ENCODE measurements around the gene MX2.

DNA sequence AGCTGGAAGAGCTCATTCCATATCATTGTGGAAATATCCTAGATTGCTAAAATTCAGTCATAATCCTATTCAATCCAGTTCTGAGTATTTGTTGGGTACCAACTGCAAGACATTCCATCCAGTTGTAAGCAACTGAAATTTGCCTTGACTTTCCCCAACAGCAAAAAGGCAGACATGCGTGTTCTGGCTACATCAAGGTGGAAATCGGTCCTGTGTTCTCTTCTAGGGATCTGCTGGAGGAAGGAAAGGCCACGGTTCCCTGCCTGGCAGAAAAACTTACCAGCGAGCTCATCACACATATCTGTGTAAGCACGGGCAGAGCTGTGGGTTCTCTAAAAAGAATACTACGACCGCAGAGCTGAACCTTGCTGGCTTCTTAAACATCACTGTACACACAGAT lies 81.7 kb downstream of the MX2 start:
- TF ChIP-seq TCF12 (IDR thresholded peaks at IDR 0.05; ENCODE audit: low read depth) = no peak
- TF ChIP-seq FOXM1 (IDR thresholded peaks at IDR 0.05; ENCODE audit: borderline replicate concordance, low read depth) = no peak
- TF ChIP-seq CEBPB (IDR thresholded peaks at IDR 0.05) = no peak
- TF ChIP-seq, protein P1, sequence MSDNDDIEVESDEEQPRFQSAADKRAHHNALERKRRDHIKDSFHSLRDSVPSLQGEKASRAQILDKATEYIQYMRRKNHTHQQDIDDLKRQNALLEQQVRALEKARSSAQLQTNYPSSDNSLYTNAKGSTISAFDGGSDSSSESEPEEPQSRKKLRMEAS (IDR thresholded peaks at IDR 0.05) = no peak
- no peak for TF ChIP-seq EP300 (IDR thresholded peaks at IDR 0.05; ENCODE audit: borderline replicate concordance)

Measured in Ishikawa (cell line).